ENCODE data around the gene MTSS2.
"Not testable (repeated sequence)": the region's sequence is repeated elsewhere in the genome, so short reads cannot be mapped to it uniquely, and the experiment has no call there.

Gene MTSS2

DNA sequence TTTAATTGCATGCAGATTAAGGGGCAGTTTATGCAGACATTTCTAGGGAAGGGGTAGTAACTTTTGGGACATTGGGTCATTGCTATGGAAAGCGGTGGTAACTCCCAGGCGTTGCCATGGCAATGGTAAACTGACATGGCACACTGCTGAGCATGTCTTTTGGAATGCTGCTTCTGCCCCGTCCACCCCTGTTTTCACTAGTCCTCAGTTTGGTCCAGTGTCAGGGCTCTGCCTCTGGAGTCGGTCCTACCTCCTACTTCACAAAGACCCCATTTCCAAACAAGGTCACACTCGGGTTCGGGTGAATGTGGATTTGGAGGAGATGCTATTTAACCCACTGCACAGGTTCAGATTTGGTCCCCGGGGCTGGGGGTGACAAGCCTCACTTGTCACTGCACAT is 36.6 kb downstream of the MTSS2 start:
- no peak for DNase-seq

DNA sequence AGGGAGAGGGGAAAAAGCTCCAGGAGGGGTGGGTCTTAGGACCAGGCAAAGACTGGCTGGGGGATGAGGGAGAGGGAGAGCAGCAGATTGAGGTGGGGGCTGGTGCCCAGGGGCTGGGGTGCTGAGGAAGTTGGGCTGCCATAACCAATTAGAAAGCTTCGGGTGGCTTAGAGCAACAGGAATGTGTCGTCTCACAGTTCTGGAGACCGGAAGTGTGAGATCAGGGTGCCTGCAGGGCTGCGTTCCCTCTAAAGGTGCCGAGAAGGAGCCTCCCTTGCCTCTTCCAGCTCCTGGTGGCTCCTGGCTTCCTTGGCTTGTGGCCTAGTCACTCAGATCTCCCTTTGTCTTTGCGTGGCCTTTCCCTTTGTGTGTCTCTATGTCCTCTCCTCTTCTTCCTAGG is 37.2 kb downstream of the MTSS2 start:
- no peak for DNase-seq

DNA sequence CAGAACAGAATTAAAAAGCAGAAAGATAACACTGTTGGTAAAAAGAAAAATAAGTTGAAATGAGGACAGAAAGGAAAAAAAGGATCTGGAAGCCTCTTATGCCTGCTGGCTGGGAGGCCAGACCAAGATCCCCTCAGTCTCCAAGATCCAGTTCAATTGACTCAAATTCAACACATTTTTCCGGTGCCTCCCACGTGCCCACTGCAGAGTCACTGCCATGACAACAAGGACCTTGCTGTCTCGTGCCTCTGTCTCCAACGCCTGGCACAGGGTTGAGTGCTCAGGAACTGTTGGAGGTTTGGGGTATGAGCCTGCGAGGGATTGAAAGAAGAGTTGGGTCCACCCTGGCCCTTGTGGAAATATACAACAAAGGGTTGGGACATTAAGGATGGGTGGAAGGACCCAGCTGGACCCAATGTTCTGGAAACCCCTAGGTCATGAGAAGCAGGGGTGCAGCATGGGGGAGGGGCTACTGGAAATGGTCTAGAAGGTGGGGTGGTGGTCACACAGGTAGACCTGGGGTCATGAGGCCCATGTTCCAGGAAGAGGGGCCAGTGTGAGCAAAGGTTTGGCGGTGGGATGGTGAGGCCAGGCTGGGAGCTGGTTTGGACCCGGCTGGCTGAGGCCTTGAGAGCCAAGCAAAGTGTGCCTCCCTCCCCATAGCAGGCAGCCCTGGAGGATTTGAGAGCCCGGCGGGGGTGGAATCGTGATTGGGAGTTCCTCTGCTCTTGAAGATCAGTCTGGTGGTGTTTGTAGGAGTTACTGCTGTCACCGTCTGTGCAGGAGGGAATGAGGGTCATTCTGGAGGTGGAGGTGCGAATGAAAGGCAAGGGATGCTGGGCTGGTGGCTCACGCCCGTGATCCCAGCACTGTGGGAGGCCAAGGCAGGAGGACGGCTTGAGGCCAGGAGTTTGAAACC is 38.2 kb downstream of the MTSS2 start:
- DNase-seq: no peak

DNA sequence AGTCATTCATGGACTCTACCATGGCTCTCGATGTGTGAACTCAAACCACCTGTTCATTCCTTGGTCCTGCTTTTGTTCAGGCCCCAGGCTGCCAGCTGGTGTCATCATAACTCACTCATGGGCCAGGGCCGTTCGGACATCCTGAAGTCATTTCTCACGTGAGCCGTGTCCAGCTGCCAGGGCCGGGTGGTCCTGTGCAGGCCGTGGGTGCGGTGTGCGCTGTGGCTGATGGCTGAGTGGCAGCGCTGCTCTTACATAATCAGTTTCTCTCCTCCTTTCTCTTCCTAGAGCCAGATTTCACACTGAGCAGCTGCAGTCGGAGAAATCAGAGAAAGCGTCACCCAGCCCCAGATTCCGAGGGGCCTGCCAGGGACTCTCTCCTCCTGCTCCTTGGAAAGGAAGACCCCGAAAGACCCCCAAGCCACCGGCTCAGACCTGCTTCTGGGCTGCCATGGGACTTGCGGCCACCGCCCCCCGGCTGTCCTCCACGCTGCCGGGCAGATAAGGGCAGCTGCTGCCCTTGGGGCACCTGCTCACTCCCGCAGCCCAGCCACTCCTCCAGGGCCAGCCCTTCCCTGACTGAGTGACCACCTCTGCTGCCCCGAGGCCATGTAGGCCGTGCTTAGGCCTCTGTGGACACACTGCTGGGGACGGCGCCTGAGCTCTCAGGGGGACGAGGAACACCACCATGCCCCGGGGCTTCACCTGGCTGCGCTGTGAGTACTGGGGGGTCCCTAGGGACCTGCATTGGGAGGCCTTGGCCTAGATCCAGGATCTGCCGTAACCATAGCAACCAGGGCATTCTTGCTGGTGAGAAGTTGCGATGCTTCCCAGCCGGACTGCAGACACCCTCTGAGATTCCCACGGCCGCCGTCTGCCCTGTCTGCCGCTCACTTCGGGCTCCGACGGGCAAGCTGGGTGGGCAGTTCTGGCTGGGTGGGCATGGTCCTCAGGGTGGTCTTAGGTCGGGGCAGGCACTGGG is 39.3 kb downstream of the MTSS2 start, which contains the start of gene IL34:
Gene IL34 (plus strand): TSS at position 300 of the 982 bp plus-strand sequence. CDS start 389 bp downstream, at position 689.
- DNase-seq: no peak

DNA sequence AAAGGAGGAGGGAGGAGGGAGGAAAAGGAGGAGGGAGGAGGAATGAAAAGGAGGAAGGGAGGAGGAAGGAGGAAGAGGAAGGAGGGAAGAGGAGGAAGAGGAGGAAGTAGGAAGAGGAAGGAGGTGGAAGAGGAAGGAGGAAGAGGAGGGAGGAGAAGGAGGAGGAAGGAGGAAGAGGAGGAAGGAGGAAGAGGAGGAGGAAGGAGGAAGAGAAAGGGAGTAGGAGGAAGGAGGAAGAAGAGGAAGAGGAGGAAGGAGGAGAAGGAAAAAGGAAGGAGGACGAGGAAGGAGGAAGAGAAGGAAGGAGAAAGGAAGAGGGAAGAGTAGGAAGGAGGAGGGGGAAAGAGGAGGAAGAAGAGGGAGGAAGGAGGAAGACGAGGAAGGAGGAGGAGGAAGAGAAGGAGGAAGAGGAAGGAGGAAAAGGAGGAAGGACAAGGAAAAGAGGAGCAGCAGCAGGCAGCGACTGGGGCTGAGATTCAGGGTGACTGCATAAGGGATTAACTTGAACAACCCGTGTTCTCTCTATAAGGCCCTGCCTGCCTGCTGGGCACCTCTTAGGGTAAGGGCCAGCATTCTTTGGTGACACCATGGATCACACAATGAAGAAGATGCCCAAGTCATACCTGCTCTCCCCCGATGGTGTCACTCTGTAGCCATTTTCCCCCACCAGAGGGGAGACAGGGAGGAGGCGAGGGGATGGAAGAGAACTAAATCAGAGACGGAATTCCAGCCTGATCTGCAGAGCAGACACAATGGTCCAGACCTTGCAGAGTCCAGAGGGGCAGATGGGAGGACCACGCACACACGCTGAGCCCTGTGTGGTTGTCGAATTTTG is 40.9 kb downstream of the MTSS2 start:
- no peak for DNase-seq

DNA sequence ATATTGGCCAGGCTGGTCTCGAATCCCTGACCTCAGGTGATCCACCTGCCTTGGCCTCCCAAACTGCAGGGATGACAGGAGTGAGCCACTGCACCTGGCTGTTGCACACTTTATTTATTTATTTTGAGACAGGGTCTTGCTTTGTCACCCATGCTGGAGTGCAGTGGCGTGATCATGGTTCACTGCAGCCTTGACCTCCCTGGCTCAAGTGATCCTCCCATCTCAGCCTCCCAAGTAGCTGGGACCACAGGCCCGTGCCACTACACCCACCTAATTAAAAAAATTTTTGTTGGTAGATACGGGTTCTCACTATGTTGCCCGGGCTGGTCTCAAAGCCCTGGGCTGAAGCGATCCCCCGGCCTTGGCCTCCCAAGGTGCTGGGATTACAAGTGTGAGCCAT is 42.6 kb downstream of the MTSS2 start:
- DNase-seq: not testable (repeated sequence)

DNA sequence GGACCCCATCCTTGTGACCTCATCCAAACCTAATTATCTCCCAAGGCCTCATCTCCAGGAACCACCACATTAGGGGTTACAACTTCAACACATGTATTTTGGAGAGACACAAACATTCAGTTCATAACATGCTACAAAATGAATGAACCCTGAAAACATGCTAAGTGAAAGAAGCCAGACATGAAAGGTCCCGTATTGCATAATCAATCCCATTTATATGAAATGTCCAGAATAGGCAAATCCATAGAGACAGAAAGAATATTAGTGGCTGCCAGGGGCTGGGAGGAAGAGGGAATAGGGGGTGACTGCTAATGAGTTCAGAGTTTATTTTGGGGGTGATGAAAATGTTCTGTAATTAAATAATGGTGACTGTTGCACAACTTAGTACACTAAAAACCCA is 43.2 kb downstream of the MTSS2 start:
- DNase-seq: no peak

DNA sequence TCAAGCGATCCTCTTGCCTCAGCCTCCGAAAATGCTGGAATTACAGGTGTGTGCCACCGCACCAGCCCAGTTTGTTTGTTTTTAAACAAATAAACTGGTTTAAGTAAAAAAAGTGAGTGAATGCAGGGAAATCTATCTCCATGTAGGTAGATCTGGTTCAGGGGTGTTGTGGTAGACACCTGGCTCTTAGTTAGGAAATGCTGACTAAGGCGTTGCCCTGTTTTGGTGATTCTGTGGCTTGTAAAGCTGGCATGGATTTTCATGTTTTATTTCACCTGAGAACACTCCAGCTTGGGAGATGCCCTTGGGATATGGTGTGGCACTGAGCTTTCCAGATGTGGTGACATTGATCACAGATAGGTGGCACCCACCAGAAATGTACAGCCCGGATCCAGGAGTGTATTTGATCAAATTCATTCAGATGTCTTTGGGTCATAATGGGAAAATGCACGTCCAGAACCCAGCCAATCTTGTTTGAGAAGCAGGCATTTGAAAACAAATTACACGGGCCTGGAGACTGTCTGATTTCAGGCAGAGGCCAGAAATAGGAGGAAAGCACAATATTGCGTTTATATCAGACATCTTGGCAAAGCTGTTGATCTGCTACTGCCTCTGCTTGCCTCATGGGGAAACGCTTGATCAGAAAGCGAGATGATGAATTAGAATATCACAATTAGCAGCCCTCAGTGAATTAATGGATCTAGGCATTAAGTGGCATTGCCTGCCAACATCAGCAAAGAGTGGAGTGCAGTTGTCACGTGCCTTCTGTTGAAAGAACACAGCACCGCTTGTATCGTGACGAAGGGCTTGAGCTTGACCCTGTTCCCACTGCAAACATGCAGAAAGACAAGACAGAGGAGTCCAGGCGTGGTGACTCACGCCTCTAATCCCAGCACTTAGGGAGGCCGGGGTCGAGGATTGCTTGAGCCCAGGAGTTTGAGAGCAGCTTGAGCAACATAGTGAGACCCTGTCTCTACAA is 46.8 kb downstream of the MTSS2 start:
- no peak for DNase-seq
